ENCODE data around the gene STEAP4.
"Not testable (repeated sequence)": the region's sequence is repeated elsewhere in the genome, so short reads cannot be mapped to it uniquely, and the experiment has no call there.

The STEAP4 gene

GRCh38 chr7:88312061-88312663 lies 5.5 kb upstream of the STEAP4 start:
- DNase-seq: no peak

DNA sequence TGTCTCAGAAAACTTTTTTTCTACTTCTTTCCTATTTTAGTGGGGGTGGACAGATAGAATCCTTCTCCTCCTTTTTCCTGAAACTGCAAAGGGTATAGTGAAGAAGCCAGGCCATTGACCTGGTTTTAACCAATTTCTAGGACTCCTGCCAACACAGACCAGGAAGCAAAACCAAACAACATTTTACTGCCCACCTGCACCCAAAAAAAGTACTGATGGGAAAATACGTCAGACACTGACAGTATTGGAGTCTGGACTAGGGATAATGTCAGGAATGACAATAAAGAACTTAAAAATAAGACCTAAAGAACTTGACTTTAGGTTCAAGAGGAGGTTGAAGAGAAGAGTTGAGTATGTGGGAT lies 5.0 kb upstream of the STEAP4 start:
- no peak for DNase-seq

GRCh38 chr7:88310956-88311674 lies 4.4 kb upstream of the STEAP4 start:
- no peak for DNase-seq

- no peak for DNase-seq
These were observed 3.1 kb upstream of the STEAP4 start for GRCh38 chr7:88309819-88310218.

DNA sequence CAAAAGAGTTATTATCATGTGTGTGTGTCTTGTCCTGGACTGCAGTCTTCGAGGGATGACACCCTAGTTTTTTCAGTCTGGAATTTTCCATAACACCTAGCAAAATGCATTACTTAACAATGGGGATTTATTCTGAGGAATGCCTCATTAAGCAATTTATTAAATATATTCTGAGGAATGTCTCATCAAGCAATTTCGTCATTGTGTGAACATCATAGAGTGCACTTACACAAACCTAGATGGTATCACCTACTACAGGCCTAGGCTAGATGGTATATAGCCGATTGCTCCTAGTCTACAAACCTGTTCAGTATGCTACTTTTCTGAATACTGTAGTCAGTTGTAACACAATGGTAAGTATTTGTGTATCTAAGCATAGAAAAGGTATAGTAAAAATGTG lies 1.1 kb upstream of the STEAP4 start:
- DNase-seq: no peak

GRCh38 chr7:88307412-88307811 lies 718 bp upstream of the STEAP4 start:
- no peak for DNase-seq

DNA sequence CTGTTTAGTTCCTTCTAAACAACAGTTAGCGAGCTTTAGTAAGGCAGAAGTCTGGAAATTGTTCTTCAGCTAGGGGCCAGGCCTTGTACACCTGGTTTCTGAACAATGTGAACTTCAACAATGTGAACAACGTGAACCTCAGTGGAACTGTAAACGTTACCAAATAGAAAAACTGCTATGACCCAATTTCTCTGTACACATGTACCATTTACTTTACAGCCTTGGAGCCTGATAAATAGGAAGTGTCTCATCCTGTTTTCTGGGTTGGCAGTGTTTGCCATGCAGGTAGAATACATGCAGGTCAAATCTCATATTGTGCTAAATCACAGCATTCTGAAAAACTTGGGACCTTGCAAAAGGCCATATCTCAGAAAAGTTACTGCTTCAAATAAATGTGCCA lies 1.6 kb downstream of the STEAP4 start:
- DNase-seq: no peak

DNA sequence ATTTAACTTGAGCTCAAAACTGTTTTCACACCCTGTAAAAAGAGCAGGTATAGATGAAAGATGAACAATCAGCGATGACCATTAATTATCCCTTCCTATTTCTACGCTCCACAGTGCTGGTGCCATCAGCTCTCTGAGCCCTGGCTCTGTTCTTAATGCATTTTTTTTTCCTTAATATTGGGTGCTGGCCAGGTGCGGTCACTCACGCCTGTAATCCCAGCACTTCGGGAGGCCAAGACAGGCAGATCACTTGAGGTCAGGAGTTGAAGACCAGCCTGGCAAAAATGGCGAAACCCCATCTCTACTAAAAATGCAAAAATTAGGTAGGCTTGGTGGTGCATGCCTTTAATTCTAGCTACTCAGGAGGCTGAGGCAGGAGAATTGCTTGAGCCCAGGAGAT lies 4.2 kb downstream of the STEAP4 start:
- no peak for DNase-seq

GRCh38 chr7:88301924-88302323 lies 4.8 kb downstream of the STEAP4 start:
- DNase-seq: no peak

GRCh38 chr7:88300401-88300945 lies 6.2 kb downstream of the STEAP4 start:
- DNase-seq: no peak

DNA sequence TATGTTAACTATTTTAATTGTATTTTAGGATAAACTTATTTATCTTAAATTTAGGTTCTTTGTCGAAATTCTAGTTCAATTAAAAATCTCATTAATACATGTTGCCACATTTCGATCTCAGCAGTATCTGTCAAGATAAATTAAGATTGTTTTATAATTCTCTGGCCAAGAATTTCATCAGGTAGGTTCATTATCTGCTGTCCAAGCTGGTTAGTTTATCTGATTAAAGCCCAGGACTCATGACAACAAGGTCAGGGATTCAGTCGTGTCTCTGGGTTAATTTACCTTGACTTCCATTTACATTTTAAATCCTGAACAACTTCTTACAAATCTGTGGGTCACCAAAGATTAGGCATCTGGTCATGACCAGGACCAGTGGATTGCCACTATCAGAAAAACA lies 7.6 kb downstream of the STEAP4 start:
- peak; percentile 59 for DNase-seq

- DNase-seq: no peak
These were observed 12.8 kb downstream of the STEAP4 start for GRCh38 chr7:88293866-88294265.

- no peak for DNase-seq
These were observed 15.1 kb downstream of the STEAP4 start for GRCh38 chr7:88291398-88292173.

DNA sequence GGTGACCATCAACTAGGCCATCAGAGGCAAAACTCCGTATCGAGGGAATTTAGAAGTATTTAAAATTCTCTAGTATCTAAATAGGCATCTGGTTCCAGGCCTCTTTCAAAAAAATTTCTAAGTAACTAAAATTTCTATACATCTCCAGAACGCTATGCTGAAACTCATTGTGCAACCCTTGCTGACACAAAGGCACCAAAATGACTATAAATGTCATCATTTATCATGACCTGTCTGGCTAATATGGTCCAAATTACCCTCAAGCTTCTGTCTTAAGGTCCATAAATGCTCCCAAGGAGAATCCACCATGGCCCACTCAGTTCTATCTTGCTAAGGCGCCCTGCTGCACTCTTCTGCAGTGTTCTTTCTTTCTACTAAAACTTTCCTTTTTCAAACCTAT lies 16.2 kb downstream of the STEAP4 start:
- no peak for DNase-seq

GRCh38 chr7:88289564-88290025 lies 17.1 kb downstream of the STEAP4 start:
- DNase-seq: no peak

- no peak for DNase-seq
These were observed 24.9 kb downstream of the STEAP4 start for GRCh38 chr7:88281749-88282148.

GRCh38 chr7:88280801-88281200 lies 25.9 kb downstream of the STEAP4 start:
- no peak for DNase-seq

DNA sequence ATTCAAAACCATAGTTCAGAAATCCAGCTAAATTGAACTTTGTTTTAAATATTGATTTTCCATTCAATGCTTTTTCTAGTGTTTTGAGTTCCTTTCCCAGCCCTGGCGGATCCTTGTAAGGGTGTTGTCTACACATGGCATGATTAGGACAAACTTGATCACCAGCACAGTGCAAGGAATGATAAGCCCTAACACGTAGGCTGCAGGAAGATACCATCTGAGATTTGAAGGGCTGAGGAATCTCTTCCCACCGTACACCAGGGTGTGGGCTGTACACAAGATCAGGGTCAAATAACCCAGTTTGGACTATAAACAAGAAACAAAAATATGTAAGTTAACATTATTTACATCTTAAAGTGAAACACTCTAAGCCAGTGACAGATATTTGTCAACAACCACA lies 27.4 kb downstream of the STEAP4 start:
- DNase-seq: no peak

DNA sequence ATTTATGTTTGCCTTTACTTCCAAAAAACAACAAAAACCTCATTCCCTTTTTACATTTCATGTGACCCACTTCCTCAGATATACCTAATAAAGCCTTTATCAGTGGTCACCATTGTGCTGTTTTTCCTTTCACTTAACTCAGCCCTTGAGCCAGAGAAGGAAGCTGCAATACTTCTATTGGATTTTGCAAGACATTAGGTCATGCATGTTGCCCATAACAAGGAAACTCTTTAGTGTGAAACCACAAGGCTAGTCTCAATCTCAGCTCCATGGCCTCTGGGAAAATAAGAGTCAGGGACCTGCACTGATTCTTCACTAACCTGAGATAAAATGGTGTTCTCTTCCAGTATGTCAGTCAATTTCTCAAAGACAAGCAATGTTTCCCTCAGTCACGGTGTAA lies 27.8 kb downstream of the STEAP4 start:
- DNase-seq: no peak

GRCh38 chr7:88276605-88277153 lies 30.0 kb downstream of the STEAP4 start:
- DNase-seq: no peak

DNA sequence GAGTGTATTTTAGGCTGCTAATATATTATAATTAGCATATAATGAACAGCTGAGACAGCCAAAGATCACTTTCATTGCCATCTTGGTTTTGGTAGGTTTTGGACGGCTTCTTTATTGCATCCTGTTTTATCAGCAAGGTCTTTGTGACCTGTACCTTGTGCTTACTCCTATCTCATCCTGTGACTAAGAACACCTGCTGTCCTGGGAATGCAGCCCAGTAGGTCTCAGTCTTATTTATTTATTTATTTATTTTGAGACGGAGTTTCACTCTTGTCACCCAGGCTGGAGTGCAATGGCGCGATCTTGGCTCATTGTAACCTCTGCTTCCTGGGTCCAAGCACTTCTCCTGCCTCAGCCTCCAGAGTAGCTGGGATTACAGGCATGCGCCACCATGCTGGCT lies 31.8 kb downstream of the STEAP4 start:
- DNase-seq: not testable (repeated sequence)

- no peak for DNase-seq
These were observed 37.1 kb downstream of the STEAP4 start for GRCh38 chr7:88269586-88269985.

- DNase-seq: no peak
These were observed 37.8 kb downstream of the STEAP4 start for GRCh38 chr7:88268858-88269257.

- DNase-seq: no peak
These were observed 38.6 kb downstream of the STEAP4 start for GRCh38 chr7:88268051-88268450.
